IMR-90 (cell line): ENCODE data around the gene HNRNPLL. TPM values are rescaled to one million over a fixed set of nuclear protein-coding genes. Genes with fewer than 3 reads are reported as not detected.

Experiments used
- ATAC-seq: fragments of 200-7000 bp; cut with Tn5 transposase; 2 replicates; pipeline ENCODE4 v1.9.1; 2020; ENCODE audit warnings: low read depth, mild to moderate bottlenecking, moderate library complexity
- BruUV-seq: library from RNA; stranded (reverse); fragments of 400-500 nt; replicated peaks from 2 replicates; lab custom pipeline; 2021; lab: Mats Ljungman, UMichigan
- CTCF ChIA-PET: fragments of 300-600 bp; formaldehyde crosslinking; extraction: SDS; loops from one replicate; lab custom pipeline; 2021; ENCODE audit warnings: antibody characterized with exemption; lab: Yijun Ruan, JAX
- POLR2A ChIA-PET: fragments of 300-600 bp; sonication (Branson Sonifier 250); formaldehyde crosslinking; loops from one replicate; lab custom pipeline; 2022; ENCODE audit warnings: antibody characterized with exemption; ENCODE audit not compliant: unreplicated experiment; lab: Charles Lee
- DNase-seq: peaks from one replicate; pipeline ENCODE4 v3.0.0; 2013
- H2AFZ ChIP-seq: replicated peaks from 2 replicates; pipeline ENCODE3; 2013; ENCODE audit warnings: low read length, mild to moderate bottlenecking; ENCODE audit not compliant: poor library complexity
- H2AK5ac ChIP-seq: 2 replicates; pipeline ENCODE4 v1.6.1; 2013; ENCODE audit warnings: low read depth, low read length, inconsistent platforms
- H2AK9ac ChIP-seq: replicated peaks from 2 replicates; pipeline ENCODE3; 2013; ENCODE audit warnings: mild to moderate bottlenecking, low read depth, low read length, moderate library complexity; ENCODE audit not compliant: poor library complexity
- H2BK120ac ChIP-seq: 2 replicates; pipeline ENCODE4 v1.6.1; 2013; ENCODE audit warnings: low read depth, low read length, inconsistent platforms
- H2BK15ac ChIP-seq: 3 replicates; pipeline ENCODE4 v1.6.1; 2013; ENCODE audit warnings: low read depth, low read length, inconsistent platforms
- H2BK20ac ChIP-seq: 2 replicates; pipeline ENCODE4 v1.6.1; 2013; ENCODE audit warnings: low read depth, mild to moderate bottlenecking, inconsistent platforms, low read length, moderate library complexity
- H2BK5ac ChIP-seq: 2 replicates; pipeline ENCODE4 v1.6.1; 2013; ENCODE audit warnings: mild to moderate bottlenecking, low read depth, low read length, inconsistent platforms; ENCODE audit not compliant: poor library complexity, severe bottlenecking
- H3K14ac ChIP-seq: replicated peaks from 2 replicates; pipeline ENCODE4 v1.6.1; 2013; ENCODE audit warnings: low read depth, low read length, inconsistent platforms
- H3K18ac ChIP-seq: 2 replicates; pipeline ENCODE4 v1.6.1; 2013; ENCODE audit warnings: low read depth, low read length, control low read depth
- H3K23ac ChIP-seq: 2 replicates; pipeline ENCODE4 v1.6.1; 2013; ENCODE audit warnings: low read depth, low read length, inconsistent platforms
- H3K27ac ChIP-seq: 2 replicates; pipeline ENCODE4 v1.5.1; 2013; ENCODE audit warnings: mild to moderate bottlenecking, control low read depth, low read length; ENCODE audit not compliant: insufficient read depth
- H3K27me3 ChIP-seq: 2 replicates; pipeline ENCODE4 v1.6.1; 2013; ENCODE audit warnings: low read length; ENCODE audit not compliant: control insufficient read depth, insufficient read depth
- H3K36me3 ChIP-seq: 2 replicates; pipeline ENCODE4 v1.6.1; 2013; ENCODE audit warnings: low read length, mixed read lengths; ENCODE audit not compliant: control insufficient read depth, insufficient read depth
- H3K4ac ChIP-seq: 2 replicates; pipeline ENCODE4 v1.6.1; 2013; ENCODE audit warnings: low read depth, low read length, inconsistent platforms
- H3K4me1 ChIP-seq: 2 replicates; pipeline ENCODE4 v1.6.1; 2013; ENCODE audit warnings: low read length, mixed read lengths; ENCODE audit not compliant: control insufficient read depth, insufficient read depth
- H3K4me2 ChIP-seq: 2 replicates; pipeline ENCODE4 v1.6.1; 2013; ENCODE audit warnings: low read depth, mild to moderate bottlenecking, control low read depth, low read length, moderate library complexity
- H3K4me3 ChIP-seq: 2 replicates; pipeline ENCODE4 v1.5.1; 2013; ENCODE audit warnings: low read depth, mild to moderate bottlenecking, control low read depth, low read length, moderate library complexity; ENCODE audit not compliant: insufficient read depth
- H3K56ac ChIP-seq: 2 replicates; pipeline ENCODE4 v1.6.1; 2013; ENCODE audit warnings: low read length, inconsistent platforms; ENCODE audit not compliant: insufficient read depth; ENCODE audit errors: extremely low read depth
- H3K79me1 ChIP-seq, 2 experiments: 2 replicates each; pipeline ENCODE4 v1.6.1; 2013; ENCODE audit warnings: low read length in 2 of 2, inconsistent platforms in 1 of 2, low read depth in 1 of 2
- H3K9ac ChIP-seq: 2 replicates; pipeline ENCODE4 v1.6.1; 2013; ENCODE audit warnings: low read depth, low read length, control low read depth
- H3K9me1 ChIP-seq: 2 replicates; pipeline ENCODE4 v1.6.1; 2013; ENCODE audit warnings: low read length, inconsistent platforms; ENCODE audit not compliant: insufficient read depth
- H3K9me3 ChIP-seq: 2 replicates; pipeline ENCODE4 v1.6.1; 2013; ENCODE audit warnings: low read length; ENCODE audit not compliant: control insufficient read depth, insufficient read depth
- H4K20me1 ChIP-seq: 2 replicates; pipeline ENCODE4 v1.6.1; 2013; ENCODE audit warnings: low read length, inconsistent platforms; ENCODE audit not compliant: insufficient read depth
- H4K5ac ChIP-seq: 2 replicates; pipeline ENCODE4 v1.6.1; 2013; ENCODE audit warnings: mild to moderate bottlenecking, low read depth, low read length, control low read depth
- H4K8ac ChIP-seq, 2 experiments: 2 replicates each; pipeline ENCODE4 v1.6.1; 2013; ENCODE audit warnings: low read depth in 2 of 2, low read length in 2 of 2, control low read depth in 1 of 2, inconsistent platforms in 1 of 2
- H4K91ac ChIP-seq: 2 replicates; pipeline ENCODE4 v1.6.1; 2013; ENCODE audit warnings: low read depth, low read length, inconsistent platforms; ENCODE audit not compliant: insufficient read depth
- FOS ChIP-seq: fragments of 150-350 bp; IDR thresholded peaks from 2 replicates; pipeline ENCODE4 v1.6.1; 2016; ENCODE audit warnings: low read depth, low read length
- NFE2L2 ChIP-seq: fragments of 150-350 bp; IDR thresholded peaks from 2 replicates; pipeline ENCODE4 v1.6.1; 2016; ENCODE audit warnings: low read depth, mild to moderate bottlenecking, low read length
- RAD21 ChIP-seq: IDR thresholded peaks from 2 replicates; pipeline ENCODE4 v1.6.1; 2012; ENCODE audit warnings: low read length, improper control_type of control experiment
- SMC3 ChIP-seq: fragments of 150-350 bp; IDR thresholded peaks from 2 replicates; pipeline ENCODE4 v1.6.1; 2016; ENCODE audit warnings: low read depth, mild to moderate bottlenecking, antibody characterized with exemption, low read length, moderate library complexity
- WGBS, 2 experiments: methylation state at CpG; one replicate each; pipeline versions ENCODE4 v1.1.5 to v1.1.7; 2013; ENCODE audit warnings: missing lambda C conversion rate in 2 of 2; ENCODE audit not compliant: insufficient read length in 1 of 2; ENCODE audit errors: extremely low coverage in 2 of 2; 5-methylcytosine and 5-hydroxymethylcytosine counted together
- dilution Hi-C: fragments of 300-500 bp; cut with HindIII; formaldehyde crosslinking; loops from one replicate; pipeline ENCODE4 v1.14.3; 2018; ENCODE audit warnings: low sequenced_read_pairs; ENCODE audit not compliant: unreplicated experiment
- in situ Hi-C: fragments of 300-500 bp; cut with MboI; formaldehyde crosslinking; loops from 3 replicates; pipeline ENCODE4 v1.14.3; 2019; ENCODE audit warnings: low sequenced_read_pairs, inconsistent platforms, mixed read lengths
- intact Hi-C: fragments of 100-400 bp; cut with micrococcal nuclease; formaldehyde crosslinking; loops from 2 replicates; pipeline ENCODE4 v1.10.0; 2022
- polyA plus RNA-seq, 3 experiments: library from polyadenylated mRNA; depleted of rRNA; stranded (reverse); fragments of >200 nt; gene quantifications; 2 replicates each; pipeline ENCODE4 v1.2.3, GENCODE V29; 2012; ENCODE audit warnings: low replicate concordance in 1 of 3
- total RNA-seq: library from RNA; depleted of rRNA; stranded (reverse); fragments of >200 nt; gene quantifications from 2 replicates; pipeline ENCODE4 v1.2.3, GENCODE V29; 2012
- TF ChIP-seq, protein P1 (sequence below): conservative IDR thresholded peaks from 2 replicates; pipeline ENCODE4 v1.5.1; 2012; ENCODE audit warnings: mild to moderate bottlenecking, low read depth, low read length, improper control_type of control experiment

Gene HNRNPLL
- total and polyA plus RNA-seq, 2 of the 4 experiments (the other 2 are of a cell fraction): 23.7 to 53.1 TPM

DNA sequence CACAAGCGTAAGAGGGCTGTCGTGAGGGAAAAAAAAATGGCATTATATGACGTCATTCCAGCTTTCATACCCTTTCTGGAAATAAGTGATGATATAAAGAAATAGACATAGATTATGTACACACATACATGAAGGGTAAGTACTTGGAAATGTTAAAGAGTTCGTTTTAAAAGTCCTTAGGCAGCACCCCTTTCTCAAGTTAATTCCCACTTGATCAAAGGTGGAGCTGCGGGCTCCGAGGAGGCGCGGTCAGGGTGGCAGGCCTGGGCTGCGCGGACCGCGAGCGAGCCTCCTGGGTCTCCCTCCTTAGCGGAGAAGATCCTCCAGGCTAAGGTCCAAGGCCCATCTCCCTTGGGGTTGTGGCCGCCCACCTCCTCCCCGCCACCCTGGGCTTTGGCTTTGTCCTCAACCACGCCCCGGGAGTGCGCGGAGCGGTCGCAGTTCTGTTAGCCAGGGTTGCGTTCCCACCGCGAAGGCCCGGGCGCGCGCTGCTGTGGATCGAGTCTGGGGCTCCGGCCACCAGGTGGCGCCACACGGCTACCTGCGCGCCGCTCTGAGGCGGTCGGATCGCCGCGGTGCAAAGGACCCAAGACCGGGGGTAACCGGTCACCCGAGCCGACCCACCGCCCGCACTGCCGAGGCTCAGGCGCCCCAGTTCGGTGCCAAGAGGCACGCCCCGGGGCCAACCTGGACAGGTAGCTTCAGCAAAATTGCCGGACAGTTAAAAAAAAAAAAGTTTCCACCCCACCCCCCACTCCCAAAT lies 66.8 kb downstream of the HNRNPLL start:
- BruUV-seq: no TSS peak

More for the DNA sequence above, 66.8 kb downstream of the HNRNPLL start:
- H2BK5ac ChIP-seq: no peak overlapping the region
- H3K56ac ChIP-seq: no peak overlapping the region
- no peak overlapping the region; the same call in 1 of the 2 replicates for H2BK120ac ChIP-seq
- dilution Hi-C loops (no loop called here), intact Hi-C loops (loop anchor here (1.0 to 10.0 kb wide), 3 partner anchors 191 to 299 kb away; no protein-coding TSS in a partner anchor), in situ Hi-C loops (no loop called here)
- H2AFZ ChIP-seq: peak overlapping the region; percentile 93
- DNase-seq (peak; percentile 46), ATAC-seq (peak; percentile 94)
- H4K20me1 ChIP-seq: no peaks in the 10 kb centered on the region
- H3K4ac ChIP-seq: no peak overlapping the region
- H2AK9ac ChIP-seq: peak overlapping the region; percentile 58
- H3K23ac ChIP-seq: no peak overlapping the region
- H4K5ac ChIP-seq: no peak overlapping the region
- H4K8ac ChIP-seq: peak overlapping the region in 1 of 2 experiments; percentile 22; a peak in 1 of 4 replicates
- no peak overlapping the region for H3K18ac ChIP-seq
- H2BK15ac ChIP-seq: no peak overlapping the region
- peaks cover 10% of the 10 kb centered on the region; the same call in 1 of the 2 replicates for H3K27me3 ChIP-seq
- H3K36me3 ChIP-seq: no peaks in the 10 kb centered on the region
- ChIA-PET CTCF (interaction anchor here (0.6 to 1.7 kb wide), 10 partner anchors 9 to 218 kb away, joined by 3 to 8 read pairs (median 4); no protein-coding TSS in a partner anchor), POLR2A (no interaction called here)
- H3K14ac ChIP-seq: no peak overlapping the region; the same call in 1 of the 2 replicates
- no peak overlapping the region; the same call in 1 of the 2 replicates for H3K27ac ChIP-seq
- H3K9me3 ChIP-seq: no peaks in the 10 kb centered on the region
- H3K4me2 ChIP-seq: peak overlapping the region; percentile 93
- H2AK5ac ChIP-seq: no peak overlapping the region
- no peaks in the 10 kb centered on the region for H3K4me1 ChIP-seq
- 2% methylated on average over 27 of the region's 53 CpGs; no CpG with 5 or more reads in 1 of the 2 experiments for WGBS, 2 experiments
- H3K9ac ChIP-seq: peak overlapping the region; percentile 43; the same call in 1 of the 2 replicates
- H4K91ac ChIP-seq: no peak overlapping the region; the same call in 1 of the 2 replicates
- H3K9me1 ChIP-seq: no peaks in the 10 kb centered on the region
- peak overlapping the region; percentile 51 for H3K4me3 ChIP-seq
- peak; percentile 71 for TF ChIP-seq RAD21
- TF ChIP-seq, protein P1, sequence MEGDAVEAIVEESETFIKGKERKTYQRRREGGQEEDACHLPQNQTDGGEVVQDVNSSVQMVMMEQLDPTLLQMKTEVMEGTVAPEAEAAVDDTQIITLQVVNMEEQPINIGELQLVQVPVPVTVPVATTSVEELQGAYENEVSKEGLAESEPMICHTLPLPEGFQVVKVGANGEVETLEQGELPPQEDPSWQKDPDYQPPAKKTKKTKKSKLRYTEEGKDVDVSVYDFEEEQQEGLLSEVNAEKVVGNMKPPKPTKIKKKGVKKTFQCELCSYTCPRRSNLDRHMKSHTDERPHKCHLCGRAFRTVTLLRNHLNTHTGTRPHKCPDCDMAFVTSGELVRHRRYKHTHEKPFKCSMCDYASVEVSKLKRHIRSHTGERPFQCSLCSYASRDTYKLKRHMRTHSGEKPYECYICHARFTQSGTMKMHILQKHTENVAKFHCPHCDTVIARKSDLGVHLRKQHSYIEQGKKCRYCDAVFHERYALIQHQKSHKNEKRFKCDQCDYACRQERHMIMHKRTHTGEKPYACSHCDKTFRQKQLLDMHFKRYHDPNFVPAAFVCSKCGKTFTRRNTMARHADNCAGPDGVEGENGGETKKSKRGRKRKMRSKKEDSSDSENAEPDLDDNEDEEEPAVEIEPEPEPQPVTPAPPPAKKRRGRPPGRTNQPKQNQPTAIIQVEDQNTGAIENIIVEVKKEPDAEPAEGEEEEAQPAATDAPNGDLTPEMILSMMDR: peak; percentile 80
- peak; percentile 75 for TF ChIP-seq SMC3
- TF ChIP-seq FOS: no peak
- TF ChIP-seq NFE2L2: no peak
- H3K79me1 ChIP-seq: no peaks in the 10 kb centered on the region
- no peak overlapping the region for H2BK20ac ChIP-seq
